K562 (cell line): ENCODE data around the gene TMEM131. TPM values are rescaled to one million over a fixed set of nuclear protein-coding genes. Genes with fewer than 3 reads are reported as not detected.

Source experiments
- CBX3 ChIP-seq, 2 experiments: IDR thresholded peaks; 1 replicate in 1 of 2; 2 replicates in 1 of 2; pipeline ENCODE4 v1.6.1; 2012; ENCODE audit warnings: inconsistent platforms in 2 of 2, low read length in 2 of 2, borderline replicate concordance in 1 of 2, control low read depth in 1 of 2
- MAFG ChIP-seq: fragments of 450-650 bp; conservative IDR thresholded peaks from 2 replicates; pipeline ENCODE4 v1.6.1; 2016; ENCODE audit warnings: missing genetic modification characterization, missing compliant biosample characterization
- MGA ChIP-seq: fragments of 450-650 bp; IDR thresholded peaks from 2 replicates; pipeline ENCODE4 v1.6.1; 2016; ENCODE audit warnings: mild to moderate bottlenecking, moderate library complexity
- SIN3A ChIP-seq, 2 experiments: fragments of 150-350 bp in 1 of 2; IDR thresholded peaks; 2 replicates each; pipeline ENCODE4 v1.6.1; 2011 to 2016; ENCODE audit warnings: borderline replicate concordance in 2 of 2, low read depth in 2 of 2, low read length in 2 of 2, mild to moderate bottlenecking in 2 of 2, moderate library complexity in 2 of 2; ENCODE audit not compliant: control insufficient read depth in 1 of 2
- polyA plus RNA-seq, 8 experiments: library from polyadenylated mRNA; depleted of rRNA in 4 of 8; stranded (reverse) in 5 of 8; unstranded in 3 of 8; fragments of >200 nt; fragmentation: Nextera tagmentation in 2 of 8; fragmentation: Illumina TruSeq in 1 of 8; extraction: Ambion mirVana in 2 of 8; extraction: Trizol in 1 of 8; gene quantifications; 2 replicates each; pipeline versions ENCODE4 v1.2.1 to v1.2.3, GENCODE V29; 2011 to 2014; ENCODE audit warnings: inconsistent platforms in 1 of 8, missing spikeins in 1 of 8
- total RNA-seq, 7 experiments: library from RNA; depleted of rRNA in 6 of 7; stranded (reverse); fragments of >200 nt in 6 of 7; fragmentation: Illumina TruSeq in 2 of 7; extraction: Trizol in 2 of 7; gene quantifications; 2 replicates each; pipeline versions ENCODE4 v1.2.1 to v1.2.3, GENCODE V29; 2011 to 2021; ENCODE audit warnings: low replicate concordance in 1 of 7
- TF ChIP-seq, protein P1 (sequence below): fragments of 250-450 bp; sonication (Bioruptor Pico); IDR thresholded peaks from 2 replicates; pipeline ENCODE4 v1.4.0; 2020; ENCODE audit warnings: mild to moderate bottlenecking, moderate library complexity, borderline replicate concordance
- TF ChIP-seq, protein P2 (sequence below): fragments of 450-650 bp; IDR thresholded peaks from 2 replicates; pipeline ENCODE4 v1.6.1; 2017; ENCODE audit warnings: antibody characterized with exemption, mild to moderate bottlenecking

Gene TMEM131
- total and polyA plus RNA-seq, 9 of the 15 experiments (the other 6 are each of a cell fraction or from before 2014, with no cell fraction given), result 2.5 to 21.1 (median 12.4) TPM

- TF ChIP-seq, protein P1, sequence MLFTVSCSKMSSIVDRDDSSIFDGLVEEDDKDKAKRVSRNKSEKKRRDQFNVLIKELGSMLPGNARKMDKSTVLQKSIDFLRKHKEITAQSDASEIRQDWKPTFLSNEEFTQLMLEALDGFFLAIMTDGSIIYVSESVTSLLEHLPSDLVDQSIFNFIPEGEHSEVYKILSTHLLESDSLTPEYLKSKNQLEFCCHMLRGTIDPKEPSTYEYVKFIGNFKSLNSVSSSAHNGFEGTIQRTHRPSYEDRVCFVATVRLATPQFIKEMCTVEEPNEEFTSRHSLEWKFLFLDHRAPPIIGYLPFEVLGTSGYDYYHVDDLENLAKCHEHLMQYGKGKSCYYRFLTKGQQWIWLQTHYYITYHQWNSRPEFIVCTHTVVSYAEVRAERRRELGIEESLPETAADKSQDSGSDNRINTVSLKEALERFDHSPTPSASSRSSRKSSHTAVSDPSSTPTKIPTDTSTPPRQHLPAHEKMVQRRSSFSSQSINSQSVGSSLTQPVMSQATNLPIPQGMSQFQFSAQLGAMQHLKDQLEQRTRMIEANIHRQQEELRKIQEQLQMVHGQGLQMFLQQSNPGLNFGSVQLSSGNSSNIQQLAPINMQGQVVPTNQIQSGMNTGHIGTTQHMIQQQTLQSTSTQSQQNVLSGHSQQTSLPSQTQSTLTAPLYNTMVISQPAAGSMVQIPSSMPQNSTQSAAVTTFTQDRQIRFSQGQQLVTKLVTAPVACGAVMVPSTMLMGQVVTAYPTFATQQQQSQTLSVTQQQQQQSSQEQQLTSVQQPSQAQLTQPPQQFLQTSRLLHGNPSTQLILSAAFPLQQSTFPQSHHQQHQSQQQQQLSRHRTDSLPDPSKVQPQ (CRISPR knock-in tag), result no peak
- TF ChIP-seq, protein P2, sequence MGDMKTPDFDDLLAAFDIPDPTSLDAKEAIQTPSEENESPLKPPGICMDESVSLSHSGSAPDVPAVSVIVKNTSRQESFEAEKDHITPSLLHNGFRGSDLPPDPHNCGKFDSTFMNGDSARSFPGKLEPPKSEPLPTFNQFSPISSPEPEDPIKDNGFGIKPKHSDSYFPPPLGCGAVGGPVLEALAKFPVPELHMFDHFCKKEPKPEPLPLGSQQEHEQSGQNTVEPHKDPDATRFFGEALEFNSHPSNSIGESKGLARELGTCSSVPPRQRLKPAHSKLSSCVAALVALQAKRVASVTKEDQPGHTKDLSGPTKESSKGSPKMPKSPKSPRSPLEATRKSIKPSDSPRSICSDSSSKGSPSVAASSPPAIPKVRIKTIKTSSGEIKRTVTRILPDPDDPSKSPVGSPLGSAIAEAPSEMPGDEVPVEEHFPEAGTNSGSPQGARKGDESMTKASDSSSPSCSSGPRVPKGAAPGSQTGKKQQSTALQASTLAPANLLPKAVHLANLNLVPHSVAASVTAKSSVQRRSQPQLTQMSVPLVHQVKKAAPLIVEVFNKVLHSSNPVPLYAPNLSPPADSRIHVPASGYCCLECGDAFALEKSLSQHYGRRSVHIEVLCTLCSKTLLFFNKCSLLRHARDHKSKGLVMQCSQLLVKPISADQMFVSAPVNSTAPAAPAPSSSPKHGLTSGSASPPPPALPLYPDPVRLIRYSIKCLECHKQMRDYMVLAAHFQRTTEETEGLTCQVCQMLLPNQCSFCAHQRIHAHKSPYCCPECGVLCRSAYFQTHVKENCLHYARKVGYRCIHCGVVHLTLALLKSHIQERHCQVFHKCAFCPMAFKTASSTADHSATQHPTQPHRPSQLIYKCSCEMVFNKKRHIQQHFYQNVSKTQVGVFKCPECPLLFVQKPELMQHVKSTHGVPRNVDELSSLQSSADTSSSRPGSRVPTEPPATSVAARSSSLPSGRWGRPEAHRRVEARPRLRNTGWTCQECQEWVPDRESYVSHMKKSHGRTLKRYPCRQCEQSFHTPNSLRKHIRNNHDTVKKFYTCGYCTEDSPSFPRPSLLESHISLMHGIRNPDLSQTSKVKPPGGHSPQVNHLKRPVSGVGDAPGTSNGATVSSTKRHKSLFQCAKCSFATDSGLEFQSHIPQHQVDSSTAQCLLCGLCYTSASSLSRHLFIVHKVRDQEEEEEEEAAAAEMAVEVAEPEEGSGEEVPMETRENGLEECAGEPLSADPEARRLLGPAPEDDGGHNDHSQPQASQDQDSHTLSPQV, result no peak
- TF ChIP-seq MAFG (tag) (no peak), SIN3A (IDR thresholded peaks at IDR 0.05; ENCODE audit: borderline replicate concordance in 2 of 2, control insufficient read depth in 1 of 2, low read depth in 2 of 2, low read length in 2 of 2) (0 out of 4 replicates have a peak, but pooled peaks of 1 of the 2 experiments have one; percentile 19), MGA (peak; percentile 70), CBX3 (IDR thresholded peaks at IDR 0.05; ENCODE audit: borderline replicate concordance in 1 of 2, low read length in 2 of 2) (0 out of 3 replicates have a peak, but pooled peaks of 1 of the 2 experiments have one; percentile 50)
These were observed at the start of gene TMEM131 (continued) for GRCh38 chr2:97995734-97996624.
